HG03280 (cell line): ENCODE results near the gene DENND4C.
"Not testable (repeated sequence)": the region's sequence is repeated elsewhere in the genome, so short reads cannot be mapped to it uniquely, and the experiment has no call there.

ENCODE experiments used
- ATAC-seq: cut with Tn5 transposase; IDR thresholded peaks from one replicate; pipeline ENCODE4 v1.9.1; 2021; ENCODE audit warnings: mild to moderate bottlenecking, moderate library complexity; ENCODE audit not compliant: unreplicated experiment

DENND4C gene

GRCh38 chr9:19408693-19409400 is 178.4 kb downstream of the DENND4C start, which contains the start of gene ACER2:
TSS of gene ACER2 (plus strand) at chr9:19409009. CDS start at chr9:19409085, 76 bp downstream.
- ATAC-seq = peak; percentile 96

- ATAC-seq = no peak
Observed at GRCh38 chr9:19409401-19410194, 179.1 kb downstream of the DENND4C start.

GRCh38 chr9:19410195-19410503 is 179.7 kb downstream of the DENND4C start:
- no peak for ATAC-seq

- ATAC-seq = no peak
Observed at GRCh38 chr9:19410594-19410993, 180.1 kb downstream of the DENND4C start.

GRCh38 chr9:19411316-19411715 is 180.8 kb downstream of the DENND4C start:
- no peak for ATAC-seq

- ATAC-seq = not testable (repeated sequence)
Observed at GRCh38 chr9:19413456-19413855, 183.0 kb downstream of the DENND4C start.

GRCh38 chr9:19416143-19416542 is 185.7 kb downstream of the DENND4C start:
- ATAC-seq = no peak

- no peak for ATAC-seq
Observed at GRCh38 chr9:19420877-19421276, 190.4 kb downstream of the DENND4C start.
